GM21717 (cell line): ENCODE results near the gene AFF1.
A peak's percentile ranks its signal among the peaks of the same experiment; 100 is the strongest.

Experiments
- ATAC-seq: cut with Tn5 transposase; IDR thresholded peaks from one replicate; pipeline ENCODE4 v1.9.1; 2021; ENCODE audit warnings: mild to moderate bottlenecking, moderate library complexity; ENCODE audit not compliant: unreplicated experiment

AFF1 gene

GRCh38 chr4:86918539-86919072 lies 16.2 kb upstream of the AFF1 start:
- ATAC-seq: no peak

GRCh38 chr4:86919561-86920223 lies 15.1 kb upstream of the AFF1 start:
- ATAC-seq: no peak

- ATAC-seq: no peak
Observed at GRCh38 chr4:86921608-86922252, 13.1 kb upstream of the AFF1 start.

DNA sequence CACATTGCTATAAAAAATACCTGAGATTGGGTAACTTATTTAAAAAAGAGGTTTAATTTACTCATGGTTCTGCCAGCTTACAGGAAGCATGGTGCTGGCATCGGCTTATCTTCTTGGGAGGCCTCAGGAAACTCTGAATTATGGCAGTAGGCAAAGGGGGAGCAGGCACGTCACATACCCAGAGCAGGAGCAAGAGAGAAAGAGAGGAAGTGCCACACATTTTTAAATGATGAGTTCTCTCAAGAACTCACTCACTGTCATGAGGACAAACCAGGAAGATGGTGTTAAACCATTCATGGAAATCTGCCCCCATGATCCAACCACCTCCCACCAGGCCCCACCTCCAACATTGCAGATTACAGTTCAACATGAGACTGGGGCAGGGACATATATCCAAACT lies 10.0 kb upstream of the AFF1 start:
- no peak for ATAC-seq

DNA sequence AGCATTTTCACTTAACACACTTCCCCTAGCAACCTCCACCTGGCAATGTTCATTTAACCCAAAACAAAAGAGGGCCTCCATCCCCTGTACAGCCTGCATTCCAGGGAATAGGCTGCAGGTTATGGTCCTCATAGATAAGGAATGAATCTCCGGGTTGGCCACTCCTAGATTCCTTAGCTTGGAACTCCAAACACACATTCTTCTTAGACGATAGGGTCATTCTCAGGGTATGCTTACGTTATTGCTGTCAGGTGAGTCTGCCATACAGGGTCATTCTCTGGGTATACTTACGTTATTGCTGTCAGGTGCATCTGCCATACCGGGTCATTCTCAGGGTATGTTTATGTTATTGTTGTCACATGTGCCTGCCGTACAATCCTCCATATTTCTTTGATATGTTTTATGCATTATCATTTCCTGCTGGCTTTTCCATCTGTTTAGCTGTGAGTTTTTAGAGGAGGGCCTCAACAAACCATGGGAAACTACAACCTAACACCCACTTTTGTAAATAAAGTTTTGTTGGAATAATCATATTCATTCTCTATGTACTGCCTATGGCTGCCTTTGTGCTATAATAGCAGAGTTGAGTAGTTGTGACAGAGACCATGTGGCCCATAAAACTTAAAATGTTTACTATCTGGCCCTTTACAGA lies 8.2 kb upstream of the AFF1 start:
- ATAC-seq: no peak

DNA sequence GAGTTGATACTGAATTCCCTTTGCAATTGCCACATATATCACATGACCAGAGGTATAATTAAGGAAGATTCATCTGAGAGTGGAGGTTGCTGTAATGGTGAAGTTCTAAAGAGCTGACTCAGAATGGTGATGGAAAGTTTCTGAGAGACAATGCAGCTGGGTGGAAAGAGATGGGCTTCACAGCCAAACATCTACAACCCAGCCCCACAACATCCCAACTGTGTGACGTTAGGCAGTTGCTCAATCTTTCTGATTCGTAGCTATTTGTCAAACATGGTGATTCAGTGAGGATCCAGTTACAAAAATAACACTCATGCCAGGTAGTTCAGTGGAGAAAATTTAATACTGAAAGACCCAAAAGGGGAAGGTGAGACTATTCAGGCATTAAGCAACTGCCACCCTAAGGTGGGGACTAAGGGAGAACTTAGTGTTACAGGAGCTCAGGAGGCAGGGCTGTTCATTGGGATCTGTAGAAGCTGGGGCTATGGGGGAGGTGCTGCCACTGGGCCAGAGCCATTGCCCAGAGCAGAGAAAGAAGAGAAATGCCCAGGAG lies 6.9 kb upstream of the AFF1 start:
- ATAC-seq: no peak

DNA sequence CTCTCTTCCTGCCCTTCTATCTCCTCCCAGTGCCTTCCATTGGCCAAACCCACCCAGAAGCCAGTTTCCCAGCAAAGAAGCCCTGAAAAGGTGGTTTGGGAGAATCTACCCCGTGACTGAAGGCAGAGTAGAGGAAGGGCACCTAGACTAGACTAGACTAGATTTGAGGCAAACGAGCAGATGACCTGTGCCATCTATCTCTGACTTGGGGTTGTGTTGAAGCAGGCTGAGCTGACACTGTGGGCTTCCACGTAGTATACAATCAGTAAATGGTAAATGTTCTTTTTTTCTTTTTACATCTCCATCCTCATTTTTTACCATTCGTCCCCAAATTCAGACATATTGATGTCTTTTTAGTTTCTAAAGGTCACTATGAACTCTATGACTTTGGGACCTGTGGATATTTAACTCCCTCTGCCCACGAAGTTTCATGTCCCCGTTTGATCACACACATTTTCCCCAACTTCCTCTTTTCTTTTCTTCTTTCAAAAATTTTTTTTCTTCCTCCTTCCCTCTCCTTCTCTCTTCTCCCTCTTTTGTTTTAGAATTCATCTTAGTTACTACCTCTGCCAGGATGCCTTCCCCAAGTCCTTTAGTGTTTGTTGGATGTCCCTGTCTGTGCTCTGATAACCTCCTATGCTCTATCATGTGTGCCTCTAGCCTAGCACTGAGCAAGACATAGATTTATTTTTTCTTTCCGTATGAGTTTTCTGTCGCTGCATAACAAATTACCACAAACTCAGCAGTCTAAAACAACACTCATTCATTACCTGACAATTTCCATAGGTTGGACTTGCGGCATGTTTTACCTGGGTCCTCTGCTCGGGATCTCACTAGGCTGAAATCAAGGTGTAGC lies 6.2 kb upstream of the AFF1 start:
- no peak for ATAC-seq

- ATAC-seq: no peak
Observed at GRCh38 chr4:86934147-86934770, 552 bp upstream of the AFF1 start.

DNA sequence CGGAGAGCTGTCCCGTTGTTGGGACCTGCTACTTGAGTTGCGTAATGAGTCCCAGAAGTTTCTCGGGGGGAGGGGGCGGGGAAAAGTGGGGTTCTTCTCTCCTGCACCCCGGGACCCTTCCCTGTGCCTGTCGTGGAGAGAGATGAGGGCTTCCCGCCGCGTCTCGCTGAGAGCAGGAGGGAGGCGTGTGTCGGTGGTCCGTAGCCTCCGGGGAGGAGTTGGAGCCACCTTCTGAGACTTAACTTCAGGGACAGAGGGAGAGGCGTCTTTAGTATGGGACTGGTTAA lies 698 bp downstream of the AFF1 start:
- no peak for ATAC-seq

- peak; percentile 36 for ATAC-seq
Observed at GRCh38 chr4:86935853-86936733, 1.3 kb downstream of the AFF1 start.

DNA sequence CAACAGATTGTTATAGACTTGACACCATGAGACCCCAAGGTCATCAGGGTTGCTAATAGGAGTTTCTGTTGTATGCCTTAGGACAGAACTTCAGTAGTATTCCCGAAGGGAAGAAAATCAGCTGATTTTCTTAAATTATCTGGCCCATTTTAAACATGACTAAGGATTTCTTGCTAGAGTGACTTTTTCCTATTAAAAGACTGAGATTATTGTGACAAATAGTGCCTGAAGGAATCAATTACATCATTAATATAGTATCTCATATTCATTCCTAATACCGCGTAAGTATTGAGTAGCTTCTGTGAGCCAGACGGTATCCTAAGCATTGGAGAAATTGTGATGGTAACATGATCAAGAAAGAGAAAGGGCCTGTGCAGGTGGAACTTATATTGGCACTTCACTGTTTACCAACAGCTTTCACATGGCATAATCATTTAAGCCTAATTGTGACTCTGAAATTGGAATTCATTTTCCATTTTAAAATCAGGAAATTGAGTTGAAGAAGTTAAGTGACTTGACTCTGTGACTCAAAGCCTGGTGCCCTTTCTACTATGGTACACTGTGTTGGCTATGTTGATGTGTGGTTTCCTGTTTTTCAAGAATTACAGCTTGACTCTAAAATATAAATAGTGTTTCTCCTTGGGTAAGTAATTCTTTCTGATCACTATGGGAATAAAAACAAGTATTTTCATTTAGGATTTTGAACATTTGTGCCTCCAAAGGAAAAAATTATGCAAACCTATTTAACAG lies 4.1 kb downstream of the AFF1 start:
- no peak for ATAC-seq

DNA sequence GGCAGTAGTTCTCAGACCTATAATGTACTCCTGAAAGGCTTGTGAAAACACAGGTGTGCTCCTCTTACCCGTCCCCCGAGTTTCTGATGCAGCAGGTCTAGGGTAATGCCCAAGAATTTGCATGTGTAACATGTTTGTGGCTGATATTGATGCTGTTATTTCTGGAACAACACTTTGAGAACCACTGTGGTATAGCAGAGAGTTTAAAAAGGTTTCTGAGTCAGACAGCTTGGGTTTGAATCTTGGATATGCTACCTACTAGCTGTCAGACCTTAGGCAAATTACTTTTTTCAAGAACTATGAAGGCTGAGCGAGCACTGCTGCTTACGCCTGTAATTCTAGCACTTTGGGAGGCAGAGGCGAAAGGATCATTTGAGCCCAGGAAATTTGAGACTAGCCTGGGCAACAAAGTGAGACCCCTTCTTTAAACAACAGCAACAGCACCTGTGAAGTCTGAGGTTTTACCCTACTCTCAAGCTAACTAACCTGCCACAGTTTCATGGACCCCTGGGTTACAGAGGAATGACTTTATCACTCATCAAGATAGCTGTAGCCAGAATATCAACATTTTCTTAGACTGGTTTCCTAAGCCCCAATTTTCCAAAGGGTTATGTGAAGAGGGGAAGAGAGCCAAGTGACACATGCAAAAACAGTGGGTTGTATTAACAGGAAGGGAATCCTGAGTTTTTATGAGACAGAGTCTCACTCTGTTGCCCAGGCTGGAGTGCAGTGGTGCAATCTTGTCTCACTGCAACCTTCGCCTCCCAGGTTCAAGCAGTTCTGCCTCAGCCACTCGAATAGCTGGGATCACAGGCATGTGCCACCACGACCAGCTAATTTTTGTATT lies 5.1 kb downstream of the AFF1 start:
- ATAC-seq: peak; percentile 62

DNA sequence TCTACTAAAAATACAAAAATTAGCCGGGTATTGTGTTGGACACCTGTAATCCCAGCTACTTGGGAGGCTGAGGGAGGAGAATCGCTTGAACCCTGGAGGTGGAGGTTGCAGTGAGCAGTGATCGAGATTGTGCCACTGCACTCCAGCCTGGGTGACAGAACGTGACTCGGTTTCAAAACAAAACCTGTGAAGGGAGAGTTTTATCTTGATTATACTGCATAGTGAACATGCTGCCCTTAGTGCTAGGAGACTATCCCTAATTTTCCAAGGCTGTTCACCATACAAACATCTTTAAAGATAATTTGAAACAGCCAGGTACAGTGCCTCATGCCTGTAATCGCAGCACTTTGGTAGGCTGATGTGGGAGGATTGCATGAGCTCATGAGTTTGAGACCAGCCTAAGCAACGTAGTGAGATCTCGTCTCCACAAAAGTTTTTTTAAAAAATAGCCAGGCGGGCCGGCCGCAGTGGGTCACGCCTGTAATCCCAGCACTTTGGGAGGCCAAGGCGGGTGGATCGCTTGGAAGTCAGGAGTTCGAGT lies 6.2 kb downstream of the AFF1 start:
- ATAC-seq: no peak

DNA sequence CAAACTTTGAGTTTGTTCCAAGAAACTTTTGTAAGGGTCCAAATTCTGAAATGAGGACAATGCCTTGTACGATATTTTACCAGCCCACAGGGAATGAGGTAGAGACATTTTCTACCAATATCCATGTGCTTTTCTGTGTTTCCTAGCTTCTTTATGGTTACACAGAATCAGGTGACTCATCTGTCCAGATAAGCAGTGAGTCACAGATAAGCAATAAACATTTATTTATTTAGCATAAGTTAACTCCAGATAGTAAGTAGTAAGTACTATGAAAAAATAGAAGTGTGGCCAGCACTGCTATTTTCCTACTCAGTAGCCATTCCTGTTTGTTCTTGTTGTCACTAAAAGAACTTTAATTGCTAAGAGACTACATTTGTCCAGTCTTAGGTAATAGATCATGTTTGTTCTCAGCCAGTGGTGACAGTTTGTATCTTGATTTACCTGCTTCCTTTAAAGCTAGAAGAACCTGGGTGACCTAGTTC lies 7.4 kb downstream of the AFF1 start:
- ATAC-seq: no peak

DNA sequence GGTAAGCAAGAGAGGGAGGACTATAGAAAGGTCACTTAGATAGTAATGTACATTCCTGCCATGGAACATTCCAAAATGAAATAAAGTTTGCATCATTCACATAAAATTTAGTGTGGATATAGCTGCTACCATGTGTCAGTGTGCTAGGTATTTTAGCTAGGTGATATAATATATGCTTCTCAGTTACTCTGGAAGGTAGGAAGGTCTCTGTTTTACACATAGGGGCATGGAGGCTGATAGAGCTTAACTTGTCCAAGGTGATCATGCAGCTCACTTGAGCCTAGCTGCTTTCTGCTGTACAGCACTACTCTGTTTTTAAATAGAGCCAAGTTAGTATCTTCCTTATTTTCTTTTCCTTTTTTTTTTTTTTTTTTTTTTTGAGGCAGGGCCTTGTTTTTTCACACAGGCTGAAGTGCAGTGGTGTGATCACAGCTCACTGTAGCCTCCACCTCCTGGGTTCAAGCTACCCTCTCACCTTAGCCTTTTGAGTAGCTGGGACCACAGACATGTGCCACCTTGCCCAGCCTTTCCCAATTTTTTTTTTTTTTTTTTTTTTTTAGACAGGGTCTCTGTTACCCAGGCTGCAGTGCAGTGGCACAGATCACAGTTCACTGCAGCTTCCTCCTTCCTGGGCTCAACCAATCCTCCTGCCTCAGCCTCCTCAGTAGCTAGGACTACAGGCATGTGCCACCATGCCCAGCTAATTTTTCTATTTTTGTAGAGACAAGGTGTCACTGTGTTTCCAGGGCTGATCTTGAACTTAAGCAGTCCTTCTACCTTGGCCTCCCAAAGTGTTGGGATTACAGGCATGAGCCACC lies 10.4 kb downstream of the AFF1 start:
- no peak for ATAC-seq

GRCh38 chr4:86946868-86947500 lies 12.2 kb downstream of the AFF1 start:
- ATAC-seq: no peak
